GM21367 (cell line): ENCODE results near the gene CDK5RAP3.
"Not testable (repeated sequence)": the region's sequence is repeated elsewhere in the genome, so short reads cannot be mapped to it uniquely, and the experiment has no call there.

Experiments used
- ATAC-seq: cut with Tn5 transposase; IDR thresholded peaks from one replicate; pipeline ENCODE4 v1.9.1; 2021; ENCODE audit not compliant: unreplicated experiment

The CDK5RAP3 gene

DNA sequence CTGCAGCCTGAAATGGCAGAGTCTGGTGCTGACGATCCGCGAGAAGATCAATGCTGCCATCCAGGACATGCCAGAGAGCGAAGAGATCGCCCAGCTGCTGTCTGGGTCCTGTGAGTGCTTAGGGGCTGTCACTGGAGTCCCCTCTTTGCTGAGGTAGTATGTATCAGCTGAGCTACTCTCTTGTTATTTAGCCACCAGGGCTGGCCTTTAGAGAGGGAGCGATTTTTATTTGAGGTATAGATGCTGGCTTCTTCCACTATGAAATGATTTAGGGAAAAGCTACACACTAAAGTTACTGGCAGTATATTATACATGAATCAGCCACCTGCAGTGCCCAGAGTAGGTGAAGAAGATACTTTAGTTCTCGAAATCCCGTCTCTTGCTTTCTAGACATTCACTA, 2.6 kb downstream of the CDK5RAP3 start:
- ATAC-seq: no peak

DNA sequence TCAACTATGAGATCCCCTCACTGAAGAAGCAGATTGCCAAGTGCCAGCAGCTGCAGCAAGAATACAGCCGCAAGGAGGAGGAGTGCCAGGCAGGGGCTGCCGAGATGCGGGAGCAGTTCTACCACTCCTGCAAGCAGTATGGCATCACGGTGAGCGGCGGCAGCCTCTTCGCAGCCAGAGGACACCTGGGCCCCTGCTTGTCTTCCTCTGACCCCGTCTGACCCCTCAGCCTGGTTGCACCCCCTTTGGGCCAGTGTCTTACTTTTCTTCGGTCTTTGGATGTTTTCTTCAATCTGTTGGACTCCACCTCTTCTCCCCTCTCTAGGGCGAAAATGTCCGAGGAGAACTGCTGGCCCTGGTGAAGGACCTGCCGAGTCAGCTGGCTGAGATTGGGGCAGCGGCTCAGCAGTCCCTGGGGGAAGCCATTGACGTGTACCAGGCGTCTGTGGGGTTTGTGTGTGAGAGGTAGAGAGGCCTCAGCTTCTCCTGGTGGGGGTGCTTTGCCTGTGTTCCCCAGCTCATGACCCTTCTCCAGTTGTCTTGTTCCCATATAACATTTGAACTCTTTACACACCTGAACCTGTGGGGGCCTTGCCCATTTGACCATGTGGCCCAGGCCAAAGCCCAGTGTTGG, 4.4 kb downstream of the CDK5RAP3 start:
- no peak for ATAC-seq

DNA sequence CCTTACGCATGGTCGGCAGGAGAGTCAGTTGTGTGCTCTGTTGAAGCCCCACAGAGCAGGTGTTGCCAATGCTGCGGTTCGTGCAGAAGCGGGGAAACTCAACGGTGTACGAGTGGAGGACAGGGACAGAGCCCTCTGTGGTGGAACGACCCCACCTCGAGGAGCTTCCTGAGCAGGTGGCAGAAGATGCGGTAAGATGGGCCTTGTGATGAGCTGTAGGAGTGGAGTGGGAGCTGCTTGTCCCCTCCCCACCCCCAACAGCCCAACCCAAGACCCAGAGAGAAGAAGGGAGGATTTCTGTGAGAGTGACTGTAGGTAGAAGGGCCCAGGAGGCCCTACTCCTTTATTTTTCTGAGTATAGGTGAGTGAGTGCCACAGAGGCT, 4.9 kb downstream of the CDK5RAP3 start:
- ATAC-seq: no peak

DNA sequence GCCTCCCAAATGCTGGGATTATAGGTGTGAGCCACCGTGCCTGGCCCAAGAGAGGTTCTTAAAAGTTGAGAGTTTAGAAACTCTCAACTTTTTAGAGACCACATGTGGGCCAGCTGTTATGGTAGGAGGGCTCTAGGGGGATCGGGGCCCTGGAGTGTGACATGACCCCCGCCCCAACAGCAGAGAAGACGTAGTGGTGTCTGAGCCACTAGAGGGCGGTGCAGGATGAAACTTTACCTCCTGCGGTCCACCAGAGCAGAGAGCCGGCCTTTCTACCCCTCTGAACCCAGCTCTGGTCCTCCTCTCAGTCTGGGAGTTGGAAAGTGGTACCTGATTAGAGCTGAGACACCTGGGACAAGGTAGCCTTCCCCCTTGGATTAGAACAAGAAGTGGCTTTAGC, 7.4 kb downstream of the CDK5RAP3 start:
- ATAC-seq: no peak

DNA sequence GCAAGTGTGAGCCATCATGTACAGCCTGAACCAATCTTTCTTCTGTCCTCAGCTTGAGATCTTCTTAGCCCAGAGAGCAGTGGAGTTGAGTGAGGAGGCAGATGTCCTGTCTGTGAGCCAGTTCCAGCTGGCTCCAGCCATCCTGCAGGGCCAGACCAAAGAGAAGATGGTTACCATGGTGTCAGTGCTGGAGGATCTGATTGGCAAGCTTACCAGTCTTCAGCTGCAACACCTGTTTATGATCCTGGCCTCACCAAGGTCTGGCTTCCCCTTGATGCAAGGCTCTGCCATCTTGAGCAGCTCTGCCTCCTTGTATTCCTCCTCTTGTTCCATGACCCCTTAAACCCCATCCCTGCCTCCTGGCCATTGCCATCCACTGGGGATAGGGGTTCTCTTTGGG, 9.6 kb downstream of the CDK5RAP3 start:
- no peak for ATAC-seq

DNA sequence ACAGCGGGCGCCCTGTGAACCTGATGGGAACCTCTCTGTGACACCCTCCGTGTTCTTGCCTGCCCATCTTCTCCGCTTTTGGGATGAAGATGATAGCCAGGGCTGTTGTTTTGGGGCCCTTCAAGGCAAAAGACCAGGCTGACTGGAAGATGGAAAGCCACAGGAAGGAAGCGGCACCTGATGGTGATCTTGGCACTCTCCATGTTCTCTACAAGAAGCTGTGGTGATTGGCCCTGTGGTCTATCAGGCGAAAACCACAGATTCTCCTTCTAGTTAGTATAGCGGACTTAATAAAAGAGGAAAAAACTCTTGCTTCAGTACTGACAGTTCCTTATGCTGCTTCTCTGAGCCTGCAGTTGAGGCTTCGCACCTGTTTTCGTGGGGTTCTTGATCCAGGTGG, 10.5 kb downstream of the CDK5RAP3 start:
- ATAC-seq: no peak

DNA sequence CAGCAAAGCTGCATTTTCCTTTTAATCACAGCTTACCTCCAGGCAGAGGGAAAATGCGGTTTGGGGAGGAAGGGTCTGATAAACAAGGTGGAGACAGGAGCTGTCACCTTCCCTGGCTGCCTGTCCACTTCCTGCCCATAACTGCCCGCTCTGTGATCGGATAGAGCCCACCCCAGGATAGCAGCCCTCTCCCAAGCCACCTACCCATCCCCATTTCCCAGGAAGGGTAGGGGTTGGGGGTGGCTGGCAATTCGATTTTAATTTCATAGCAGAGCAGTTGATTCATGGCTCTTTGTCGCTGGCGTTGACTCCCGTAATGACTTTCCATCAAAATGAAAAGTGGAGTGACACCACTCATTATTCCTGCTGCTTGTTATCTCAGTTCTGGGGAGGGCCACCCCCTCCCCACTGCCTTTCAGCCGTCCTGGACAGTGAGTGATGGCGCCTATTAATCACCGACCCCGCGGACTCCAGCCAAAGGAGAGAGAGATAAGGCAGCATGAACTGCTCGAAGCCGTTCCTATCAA, 11.2 kb downstream of the CDK5RAP3 start:
- ATAC-seq: no peak

DNA sequence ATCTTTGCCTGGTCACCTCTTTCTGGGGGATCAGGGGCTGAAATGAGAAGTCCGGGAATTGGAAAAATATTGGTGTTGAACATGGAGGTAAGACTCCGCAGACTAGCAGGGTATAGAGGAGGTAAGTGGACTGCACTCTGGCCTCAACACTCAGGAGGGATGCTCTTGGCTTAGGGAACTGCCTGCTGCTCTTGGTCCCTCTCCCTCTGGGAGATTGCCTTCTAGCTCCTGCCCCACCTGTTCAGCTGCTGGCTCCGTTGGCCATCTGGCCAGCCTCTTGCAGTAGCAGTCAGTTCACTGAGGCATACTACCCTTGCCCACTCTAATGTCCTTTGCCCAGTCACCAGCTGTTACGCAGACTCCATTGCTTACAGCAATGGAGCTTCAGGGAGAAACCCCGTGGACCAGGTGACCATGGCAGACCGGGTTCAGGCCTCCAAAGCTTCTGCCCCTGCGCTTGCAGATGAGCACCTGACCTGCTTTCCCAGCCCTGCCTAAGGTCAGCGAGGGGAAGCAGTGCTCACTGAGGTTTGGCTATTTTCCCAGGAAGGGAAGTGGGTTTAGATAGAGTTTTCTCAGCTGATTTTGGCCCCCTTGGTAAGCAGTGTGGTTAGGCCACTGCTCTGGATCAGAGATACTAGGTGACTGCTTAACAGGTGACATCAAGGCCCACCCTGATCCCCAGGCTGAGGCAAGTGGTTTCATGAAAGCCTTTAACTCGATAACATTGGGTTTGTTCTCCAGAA, 11.9 kb downstream of the CDK5RAP3 start:
- no peak for ATAC-seq

DNA sequence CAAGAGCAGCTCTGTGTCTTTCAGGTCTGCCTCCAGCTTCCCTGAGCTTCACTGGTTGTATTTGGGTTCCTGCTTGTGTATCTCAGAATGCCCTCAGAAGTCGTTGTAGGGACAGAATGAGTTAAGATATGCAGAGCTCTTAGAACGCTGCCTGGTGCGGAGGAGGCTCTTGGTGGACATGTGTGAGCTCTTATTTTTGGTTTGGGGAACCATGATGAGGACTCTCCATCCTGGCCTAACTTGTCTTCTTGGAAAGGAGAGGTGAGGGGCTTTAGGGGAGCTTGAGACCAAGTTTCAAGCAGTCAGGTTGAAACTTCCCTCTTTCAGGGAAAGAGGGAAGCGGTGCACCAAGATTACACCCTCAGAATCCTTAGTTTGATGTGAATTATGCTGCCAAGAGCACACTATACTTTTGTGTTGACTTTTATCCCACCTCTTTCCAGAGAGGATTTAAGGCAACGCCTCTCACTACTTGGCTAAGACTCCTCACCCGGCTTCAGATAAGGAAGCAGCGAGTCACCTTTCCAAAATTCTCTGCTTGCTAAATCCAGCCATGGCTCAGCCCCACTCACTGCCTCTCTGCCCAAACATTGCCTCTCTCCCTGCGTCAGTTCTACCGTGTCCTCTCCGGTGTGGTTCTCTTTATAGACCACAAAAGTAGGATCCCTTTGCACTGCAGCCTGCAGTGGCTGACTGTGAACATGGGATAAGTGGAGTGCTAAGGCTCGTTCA, 12.7 kb downstream of the CDK5RAP3 start:
- no peak for ATAC-seq

DNA sequence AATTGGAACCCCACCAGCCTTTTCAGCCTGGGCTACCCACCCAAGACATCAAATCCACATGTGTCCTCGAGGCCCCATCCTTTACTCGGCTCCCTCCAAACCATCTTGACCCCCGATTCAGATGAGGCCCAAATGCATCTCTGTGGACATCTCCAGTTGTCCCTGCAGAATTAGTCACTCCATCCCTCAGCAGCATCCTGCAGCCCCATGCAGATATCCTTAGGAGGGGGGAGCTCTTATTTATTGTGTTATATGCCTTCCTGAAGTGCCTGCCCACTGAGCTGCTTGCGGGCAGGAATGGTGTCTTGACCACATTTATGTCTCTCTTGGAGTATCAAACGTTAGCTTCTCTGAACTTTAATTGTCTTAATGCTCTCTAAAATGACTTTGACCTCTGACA, 15.6 kb downstream of the CDK5RAP3 start:
- no peak for ATAC-seq

DNA sequence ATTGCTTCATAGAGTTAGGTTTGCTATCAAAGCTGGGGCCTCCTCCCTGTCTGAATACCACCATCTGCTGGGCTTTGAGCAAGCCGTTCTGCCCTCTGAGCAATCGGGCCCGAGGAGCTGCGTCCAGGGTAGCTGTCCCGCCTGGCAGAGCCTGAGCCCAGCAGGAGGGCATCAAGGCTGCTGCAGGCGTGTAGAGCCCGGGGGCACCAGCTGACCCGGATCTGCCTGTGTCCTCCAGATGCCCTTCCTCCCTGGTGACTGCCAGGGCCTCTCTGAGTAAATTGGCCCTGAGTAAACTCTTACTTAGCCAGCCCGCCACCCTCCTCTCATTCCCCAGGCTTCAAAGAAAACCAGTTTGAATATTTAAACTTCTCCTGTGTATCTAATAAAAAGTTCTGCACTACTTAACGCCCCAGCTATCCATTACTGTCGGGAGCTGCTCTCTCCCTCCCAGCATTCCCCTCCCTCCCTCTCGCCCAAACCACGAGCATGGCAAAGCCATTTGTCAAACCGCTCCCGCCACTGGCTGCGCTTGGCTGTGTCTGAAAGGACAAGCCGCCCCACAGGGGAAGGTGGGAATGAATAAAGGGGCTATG, 16.4 kb downstream of the CDK5RAP3 start:
- no peak for ATAC-seq

DNA sequence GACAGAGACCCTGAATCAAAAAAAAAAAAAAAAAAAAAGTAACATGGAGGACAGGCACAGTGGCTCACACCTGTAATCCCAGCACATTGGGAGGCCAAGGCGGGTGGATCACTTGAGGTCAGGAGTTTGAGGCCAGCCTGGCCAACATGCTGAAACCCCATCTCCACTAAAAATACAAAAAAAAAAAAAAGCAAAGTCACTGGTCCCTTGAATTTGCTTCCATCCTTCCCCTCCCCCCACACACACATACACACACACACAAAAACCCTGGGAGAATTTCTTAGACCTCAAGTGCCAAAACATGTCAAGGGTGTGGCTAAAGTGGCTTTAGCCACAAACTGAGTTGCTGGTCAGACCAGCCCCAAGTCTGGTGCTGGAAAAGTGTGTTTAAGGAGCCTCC, 17.5 kb downstream of the CDK5RAP3 start:
- ATAC-seq: not testable (repeated sequence)

DNA sequence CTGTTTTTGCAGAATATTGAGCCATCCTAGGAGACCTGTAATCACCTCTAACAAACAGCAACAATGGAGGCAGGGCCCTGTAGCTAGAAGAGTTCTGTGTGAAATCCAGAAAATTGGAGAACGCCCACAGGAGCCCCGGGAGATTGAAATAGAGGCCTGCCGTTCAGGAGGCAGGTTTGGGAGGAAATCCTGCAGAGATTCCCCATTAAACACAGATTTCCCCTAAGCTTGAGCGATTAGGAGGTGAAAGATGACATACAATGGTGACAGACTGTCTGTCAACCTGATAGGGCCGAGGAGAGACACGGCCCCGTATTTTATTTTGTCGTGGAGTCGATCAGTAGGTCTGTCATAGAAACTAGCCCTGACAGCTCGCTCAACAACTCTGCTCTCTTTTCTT, 18.2 kb downstream of the CDK5RAP3 start:
- no peak for ATAC-seq

DNA sequence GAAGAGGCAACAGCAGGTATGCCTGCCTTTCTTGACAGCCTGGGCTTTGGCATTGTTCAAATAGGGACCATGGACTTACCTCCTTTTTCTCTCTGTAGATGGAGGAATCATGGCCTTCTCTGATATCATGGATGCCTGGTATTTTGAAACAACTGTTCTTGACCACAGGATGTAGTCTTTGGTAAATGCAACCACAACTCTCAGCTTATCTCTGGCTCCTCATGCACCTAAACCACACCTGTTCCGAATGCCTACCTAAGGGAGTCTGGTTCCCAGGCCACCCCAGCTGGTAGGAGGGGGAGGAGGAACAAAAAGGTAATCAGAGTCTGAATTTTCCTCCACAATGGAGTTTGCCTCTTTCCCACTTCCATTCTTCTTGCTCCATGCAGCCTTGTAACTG, 18.8 kb downstream of the CDK5RAP3 start:
- no peak for ATAC-seq

DNA sequence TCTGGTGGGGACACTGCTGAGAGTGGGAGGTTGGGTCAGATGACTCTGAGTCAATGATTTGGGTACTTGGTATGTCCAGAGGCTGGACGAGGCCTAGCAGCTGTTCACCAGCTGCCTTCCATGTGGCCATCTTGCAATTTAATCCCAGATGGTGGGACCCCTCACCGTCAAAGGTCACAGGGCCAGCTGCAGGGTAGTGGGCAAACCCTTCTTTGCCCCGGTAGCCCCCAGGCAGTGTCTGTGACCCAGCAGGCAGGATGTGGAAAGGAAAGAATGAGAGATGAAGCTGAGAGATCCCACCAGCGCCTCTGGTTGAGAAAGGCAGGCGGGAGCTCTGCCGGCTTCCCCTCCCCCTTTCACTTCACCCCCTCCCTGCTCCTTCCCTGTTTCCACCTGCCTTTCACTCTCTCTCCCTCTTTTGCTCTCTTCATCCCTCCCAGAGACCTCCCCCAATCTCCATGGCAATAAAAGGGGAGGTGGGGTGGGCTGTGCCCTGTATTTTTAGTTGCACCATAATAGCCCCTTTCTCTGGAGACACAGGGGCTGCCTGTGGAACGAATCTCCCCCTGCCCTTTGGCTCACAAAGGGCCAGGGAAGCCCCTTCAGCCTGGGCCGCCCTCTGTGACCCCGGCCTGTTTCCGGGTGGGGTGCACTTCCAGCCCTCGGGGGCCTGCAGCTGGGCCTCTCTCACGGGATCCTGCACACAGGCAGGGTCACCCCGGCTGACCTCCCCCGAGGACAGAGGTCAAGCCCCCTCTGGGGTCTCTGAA, 20.2 kb downstream of the CDK5RAP3 start:
- ATAC-seq: no peak

DNA sequence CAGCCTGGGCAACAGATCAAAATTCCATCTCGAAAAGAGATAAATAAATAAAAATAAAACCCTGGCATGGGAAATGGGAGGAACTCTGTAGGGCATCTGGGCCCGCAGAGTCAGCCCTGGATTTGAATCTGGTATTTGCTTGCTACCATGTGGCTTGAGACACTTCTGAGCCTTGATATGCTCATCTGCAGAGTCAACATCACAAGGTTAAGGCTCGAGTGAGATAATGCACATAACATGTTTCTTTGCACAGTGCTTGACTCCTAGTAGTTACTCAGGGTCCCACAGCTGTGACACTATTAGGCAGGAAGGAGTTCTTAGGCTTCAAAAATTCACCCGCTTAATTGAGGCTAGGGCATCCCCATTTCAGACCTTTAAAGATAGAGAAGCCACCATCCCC, 21.3 kb downstream of the CDK5RAP3 start:
- no peak for ATAC-seq

DNA sequence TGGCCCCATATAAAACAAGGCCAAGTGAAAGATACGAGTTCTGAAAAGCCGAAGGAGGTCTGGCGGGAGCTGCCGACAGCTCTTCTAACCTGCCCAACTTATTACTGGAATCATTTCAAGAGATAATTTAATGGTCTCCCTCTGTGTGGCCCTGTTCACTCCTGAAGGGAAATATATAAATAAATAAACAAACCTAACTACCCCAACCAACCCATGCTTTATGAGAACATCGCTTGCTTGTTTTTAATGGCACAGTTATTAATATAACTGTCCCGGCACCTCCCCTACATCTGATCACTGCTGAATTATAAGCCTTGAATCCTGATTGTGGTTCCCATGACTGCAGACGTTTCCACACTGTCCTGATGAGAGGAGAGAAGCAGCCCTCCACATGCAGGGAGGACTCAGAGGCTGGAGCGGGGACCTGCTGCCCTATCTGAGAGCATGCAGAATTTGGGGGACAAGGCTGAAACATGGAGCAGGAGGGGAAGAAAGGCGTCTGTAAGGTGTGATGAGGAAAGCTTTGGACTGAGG, 22.2 kb downstream of the CDK5RAP3 start:
- ATAC-seq: no peak

DNA sequence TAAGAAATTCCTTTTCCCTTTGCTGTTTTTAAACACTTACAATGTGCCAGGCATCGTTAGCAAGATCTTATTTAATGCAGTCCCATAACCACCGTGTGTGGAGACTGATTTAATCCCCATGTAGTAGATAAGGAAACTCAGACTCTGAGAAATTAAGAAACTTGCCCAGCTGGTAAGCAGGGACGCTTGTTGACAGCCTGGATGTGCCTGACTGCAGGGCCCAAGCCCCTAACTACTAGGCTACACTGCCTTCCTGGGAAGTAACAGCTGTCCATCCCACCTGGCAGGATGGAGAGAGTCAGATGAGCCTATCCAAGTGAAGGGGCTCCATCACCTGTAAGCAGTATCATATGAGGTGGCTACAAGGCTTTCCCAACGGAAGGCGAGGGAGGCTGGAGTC, 23.1 kb downstream of the CDK5RAP3 start:
- no peak for ATAC-seq

DNA sequence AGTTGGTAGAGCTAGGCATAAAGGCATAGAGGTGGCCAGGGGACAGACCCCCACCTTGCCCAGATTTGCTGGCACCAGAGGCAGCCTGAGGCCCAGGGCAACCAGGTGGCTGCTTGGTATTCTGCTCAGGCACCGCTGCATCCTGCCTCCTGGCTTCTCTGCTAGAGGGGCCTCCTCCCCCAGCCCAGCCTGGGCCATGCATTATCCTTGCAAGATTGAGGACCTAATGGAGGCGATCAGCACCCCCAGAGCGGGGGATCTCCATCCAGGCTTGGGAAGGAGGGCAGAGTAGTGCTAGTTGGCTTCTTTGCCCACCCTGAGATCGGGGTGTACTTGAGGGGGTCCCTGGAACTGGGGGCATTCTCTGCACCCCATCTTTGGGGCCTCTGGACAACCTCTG, 23.8 kb downstream of the CDK5RAP3 start:
- no peak for ATAC-seq

DNA sequence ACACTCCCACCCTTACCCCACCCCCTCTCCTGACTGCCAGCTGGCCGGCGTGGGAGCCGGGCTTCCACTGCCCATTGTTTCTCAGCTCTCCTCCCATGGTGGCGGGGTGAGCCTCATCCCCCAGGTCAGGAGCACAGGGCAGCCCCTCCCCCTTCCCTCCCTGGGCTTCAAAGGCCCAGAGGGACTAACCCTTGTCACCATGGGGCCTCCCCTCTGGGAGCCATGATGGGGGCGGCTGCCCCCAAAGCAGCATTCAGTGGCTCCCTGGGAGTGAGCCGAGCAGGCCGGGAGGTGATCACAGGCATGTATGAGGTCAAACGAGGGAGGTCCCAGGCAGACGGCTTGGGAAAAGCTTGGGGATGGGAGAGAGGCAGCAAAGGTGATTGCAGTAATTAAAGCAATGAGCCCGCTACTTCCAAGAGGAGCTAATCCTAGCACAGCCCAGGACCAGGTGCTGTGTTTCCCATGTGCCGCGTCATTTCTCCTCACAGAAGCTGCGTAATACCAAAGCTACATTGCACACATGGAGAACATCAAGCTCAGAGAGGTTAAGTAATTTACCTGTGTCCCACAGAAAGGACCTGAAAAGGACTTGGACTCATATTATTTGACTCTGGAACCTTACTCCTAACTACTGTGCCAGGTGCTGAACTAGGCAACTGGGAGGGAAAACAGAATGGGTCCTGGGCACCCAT, 24.5 kb downstream of the CDK5RAP3 start:
- ATAC-seq: no peak
